Measurements from ENCODE around the gene SOHLH1. TPM values are rescaled to one million over a fixed set of nuclear protein-coding genes. Genes with fewer than 3 reads are reported as not detected.

Gene SOHLH1
- total RNA-seq, 1 donor from 2014 or later, result not detected

DNA sequence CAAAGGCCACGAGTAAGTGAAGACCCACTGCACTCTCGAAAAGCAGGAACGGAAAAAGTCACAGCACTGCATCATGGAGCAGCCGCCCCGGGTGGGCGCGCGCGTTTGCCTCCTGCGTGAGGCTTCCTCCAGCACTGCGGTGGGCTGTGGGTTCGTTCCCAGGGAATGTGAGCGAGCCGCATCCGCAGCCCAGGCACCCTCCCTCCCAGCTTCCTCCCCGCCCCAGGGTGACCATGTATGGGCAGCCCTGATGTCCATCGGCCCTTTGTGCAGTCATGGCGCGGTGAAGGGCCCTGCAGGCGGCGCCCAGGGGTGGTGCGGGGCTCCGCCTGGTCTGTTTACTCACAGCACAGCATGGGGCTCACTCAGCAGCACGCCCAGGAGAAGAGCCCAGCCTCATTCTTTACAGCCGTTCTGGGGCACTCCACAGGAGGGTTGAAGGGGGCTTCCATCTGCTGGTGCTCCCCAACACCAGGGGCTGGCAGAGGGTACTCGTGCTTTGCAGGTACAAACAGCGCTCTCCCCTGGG lies 35.4 kb upstream of the SOHLH1 start:
- TF ChIP-seq, protein P1, sequence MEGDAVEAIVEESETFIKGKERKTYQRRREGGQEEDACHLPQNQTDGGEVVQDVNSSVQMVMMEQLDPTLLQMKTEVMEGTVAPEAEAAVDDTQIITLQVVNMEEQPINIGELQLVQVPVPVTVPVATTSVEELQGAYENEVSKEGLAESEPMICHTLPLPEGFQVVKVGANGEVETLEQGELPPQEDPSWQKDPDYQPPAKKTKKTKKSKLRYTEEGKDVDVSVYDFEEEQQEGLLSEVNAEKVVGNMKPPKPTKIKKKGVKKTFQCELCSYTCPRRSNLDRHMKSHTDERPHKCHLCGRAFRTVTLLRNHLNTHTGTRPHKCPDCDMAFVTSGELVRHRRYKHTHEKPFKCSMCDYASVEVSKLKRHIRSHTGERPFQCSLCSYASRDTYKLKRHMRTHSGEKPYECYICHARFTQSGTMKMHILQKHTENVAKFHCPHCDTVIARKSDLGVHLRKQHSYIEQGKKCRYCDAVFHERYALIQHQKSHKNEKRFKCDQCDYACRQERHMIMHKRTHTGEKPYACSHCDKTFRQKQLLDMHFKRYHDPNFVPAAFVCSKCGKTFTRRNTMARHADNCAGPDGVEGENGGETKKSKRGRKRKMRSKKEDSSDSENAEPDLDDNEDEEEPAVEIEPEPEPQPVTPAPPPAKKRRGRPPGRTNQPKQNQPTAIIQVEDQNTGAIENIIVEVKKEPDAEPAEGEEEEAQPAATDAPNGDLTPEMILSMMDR (IDR thresholded peaks at IDR 0.05), result no peak
- no peaks in the 10 kb centered on the region for H3K4me1 ChIP-seq
- H3K27ac ChIP-seq, result no peak overlapping the region
- no peaks in the 10 kb centered on the region for H3K36me3 ChIP-seq
- no peak overlapping the region for H3K4me3 ChIP-seq
- ATAC-seq, result no peak
- H3K9me3 ChIP-seq, result no peaks in the 10 kb centered on the region
- DNase-seq, result no peak
- peaks cover 29% of the 10 kb centered on the region for H3K27me3 ChIP-seq
- intact Hi-C loops (cut with DNase I), result no loop called here

DNA sequence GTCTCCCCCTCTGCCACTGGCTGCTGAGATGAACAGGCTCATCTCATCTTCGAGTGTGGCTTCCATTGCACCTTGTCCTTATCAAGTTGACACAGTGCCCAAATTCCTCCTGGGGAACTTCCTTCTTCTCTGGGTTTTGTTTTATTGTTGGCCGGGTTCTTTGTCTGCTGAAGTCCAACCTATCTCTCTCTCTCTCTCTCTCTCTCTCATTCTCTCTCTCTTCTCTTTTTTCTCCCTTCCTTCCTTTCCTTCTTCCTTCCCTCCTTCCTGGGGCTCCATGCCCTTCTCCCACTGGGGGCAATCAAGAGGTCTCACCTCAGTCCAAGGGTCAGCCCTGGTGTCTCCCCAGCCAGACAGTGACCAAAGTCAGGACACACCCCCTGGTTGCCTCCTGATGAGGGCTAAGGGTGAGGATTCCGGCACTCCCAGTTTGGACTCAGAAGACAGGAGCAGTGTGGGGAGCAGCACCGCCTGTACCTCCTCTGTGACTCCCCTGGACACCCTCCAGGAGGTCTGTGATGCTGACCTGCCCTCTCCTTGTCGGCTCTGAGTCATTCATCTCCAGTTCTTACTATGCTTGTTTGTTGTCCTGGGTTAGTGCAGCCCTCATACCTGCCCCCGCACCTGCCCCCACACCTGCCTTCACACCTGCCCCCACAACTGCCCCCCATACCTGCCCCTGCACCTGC lies 33.4 kb upstream of the SOHLH1 start:
- Histone ChIP-seq H3K9me3 (no peaks in the 10 kb centered on the region), H3K36me3 (no peaks in the 10 kb centered on the region), H3K4me3 (no peak overlapping the region), H3K27ac (no peak overlapping the region), H3K27me3 (peaks cover 18% of the 10 kb centered on the region), H3K4me1 (no peaks in the 10 kb centered on the region)
- intact Hi-C loops (cut with DNase I), result no loop called here
- DNase-seq, result no peak
- ATAC-seq, result no peak
- TF ChIP-seq, protein P1 (IDR thresholded peaks at IDR 0.05), result no peak

DNA sequence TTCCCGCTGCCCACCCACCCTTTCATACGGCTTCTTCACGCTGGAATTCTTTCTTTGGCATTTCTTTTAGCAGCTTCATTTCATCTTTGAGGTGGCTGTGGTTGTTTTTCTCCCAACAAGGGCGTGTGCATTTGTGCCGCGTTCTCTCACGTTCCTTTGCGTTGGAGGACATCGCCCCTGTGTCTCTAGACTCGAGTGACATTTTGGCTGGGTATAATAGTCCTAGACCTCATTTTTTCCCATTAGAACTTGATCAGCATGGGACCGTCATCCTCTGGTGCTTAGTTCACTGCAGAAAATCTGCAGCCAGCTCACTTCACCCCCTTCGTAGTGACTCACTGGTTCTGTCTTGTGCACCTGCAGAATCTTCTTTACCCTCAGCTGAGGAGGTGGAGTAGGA lies 32.2 kb upstream of the SOHLH1 start:
- H3K27me3 ChIP-seq, result peaks cover 7% of the 10 kb centered on the region
- ATAC-seq (no peak), DNase-seq (no peak)

DNA sequence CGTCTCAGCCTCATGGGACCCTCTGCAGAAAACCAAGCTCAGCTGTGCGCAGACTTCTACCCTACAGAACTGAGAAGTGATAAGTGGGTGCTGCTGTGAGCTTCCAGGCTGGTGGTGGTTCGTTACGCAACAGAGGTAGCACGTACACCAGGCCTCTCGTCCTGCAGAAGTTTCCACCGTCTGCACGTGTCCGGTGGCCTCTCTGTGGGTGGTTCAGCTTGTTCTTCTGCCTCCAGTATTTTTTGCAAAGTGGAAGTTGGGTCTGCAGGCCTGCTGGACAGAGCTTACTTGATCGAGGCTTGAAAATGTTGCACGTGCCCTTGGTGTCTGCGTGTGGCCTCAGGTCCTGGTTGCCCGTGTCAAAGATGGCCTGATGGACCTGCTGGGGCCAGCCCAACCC lies 30.2 kb upstream of the SOHLH1 start:
- H3K36me3 ChIP-seq, result no peaks in the 10 kb centered on the region
- H3K4me3 ChIP-seq, result no peak overlapping the region
- H3K9me3 ChIP-seq, result no peaks in the 10 kb centered on the region
- DNase-seq (no peak), ATAC-seq (no peak)
- H3K27ac ChIP-seq, result no peak overlapping the region
- TF ChIP-seq, protein P1 (IDR thresholded peaks at IDR 0.05), result no peak
- H3K4me1 ChIP-seq, result no peaks in the 10 kb centered on the region
- H3K27me3 ChIP-seq, result peaks cover 5% of the 10 kb centered on the region
- intact Hi-C loops (cut with DNase I), result no loop called here

More for the DNA sequence above, 32.2 kb upstream of the SOHLH1 start:
- TF ChIP-seq, protein P1 (IDR thresholded peaks at IDR 0.05), result no peak
- H3K4me1 ChIP-seq, result no peaks in the 10 kb centered on the region
- H3K27ac ChIP-seq, result no peak overlapping the region
- intact Hi-C loops (cut with DNase I), result no loop called here
- H3K4me3 ChIP-seq, result no peak overlapping the region
- H3K36me3 ChIP-seq, result no peaks in the 10 kb centered on the region
- no peaks in the 10 kb centered on the region for H3K9me3 ChIP-seq

DNA sequence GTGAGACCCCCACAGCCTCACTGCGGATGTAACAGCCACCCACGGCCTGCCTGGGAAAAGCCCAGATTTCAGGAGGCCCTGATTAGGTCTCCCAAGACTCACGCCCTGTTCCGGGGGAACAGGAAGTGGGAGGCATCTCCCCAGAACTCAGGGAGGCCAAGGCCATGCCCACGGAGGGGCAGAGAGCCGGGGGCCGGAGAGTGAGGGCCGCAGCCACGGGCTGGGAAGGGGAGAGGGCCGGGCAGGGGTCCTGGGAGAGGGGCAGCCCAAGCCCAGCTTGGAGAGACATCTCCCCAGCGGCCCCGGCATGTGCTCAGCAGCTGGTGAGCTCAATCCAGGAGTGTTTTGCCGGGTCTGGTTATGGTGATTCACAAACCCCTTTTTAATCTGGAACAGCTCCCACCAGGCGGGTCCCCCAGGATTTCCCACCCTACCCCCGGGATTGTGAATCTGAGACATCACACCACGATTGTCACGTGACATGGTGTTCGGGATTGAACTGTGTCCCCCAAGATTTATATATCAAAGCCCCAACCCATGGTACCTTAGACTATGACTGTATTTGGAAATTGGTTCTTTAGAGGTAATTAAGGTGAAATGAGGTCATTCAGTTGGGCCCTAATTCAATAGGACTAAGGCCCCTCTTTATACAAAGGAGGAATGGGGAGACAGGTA lies 29.3 kb upstream of the SOHLH1 start:
- Histone ChIP-seq H3K36me3 (no peaks in the 10 kb centered on the region), H3K27ac (no peak overlapping the region), H3K4me3 (no peak overlapping the region), H3K4me1 (no peaks in the 10 kb centered on the region), H3K27me3 (peaks cover 7% of the 10 kb centered on the region), H3K9me3 (no peaks in the 10 kb centered on the region)
- ATAC-seq, result no peak
- no peak for DNase-seq
- TF ChIP-seq, protein P1 (IDR thresholded peaks at IDR 0.05), result no peak
- intact Hi-C loops (cut with DNase I), result no loop called here

All from upper lobe of right lung (tissue), 1 donor.